H1 (cell line): Measurements from ENCODE around the gene ELMO1. TPM values are rescaled to one million over a fixed set of nuclear protein-coding genes. Genes with fewer than 3 reads are reported as not detected.

ENCODE experiments used
- CHD2 ChIP-seq: IDR thresholded peaks from 2 replicates; pipeline ENCODE4 v1.6.1; 2012; ENCODE audit warnings: low read length, improper control_type of control experiment
- CTCF ChIP-seq, 3 experiments: IDR thresholded peaks; 1 replicate in 2 of 3; 2 replicates in 1 of 3; pipeline versions ENCODE4 v1.5.1 to v1.6.1; 2011; ENCODE audit warnings: low read length in 3 of 3, mild to moderate bottlenecking in 3 of 3, inconsistent platforms in 2 of 3, low read depth in 1 of 3, moderate library complexity in 1 of 3; ENCODE audit not compliant: insufficient read depth in 1 of 3; ENCODE audit errors: control extremely low read depth in 1 of 3
- JUND ChIP-seq: IDR thresholded peaks from 2 replicates; pipeline ENCODE4 v1.6.1; 2011; ENCODE audit warnings: mild to moderate bottlenecking, improper control_type of control experiment, low read length
- KDM4A ChIP-seq: IDR thresholded peaks from one replicate; pipeline ENCODE4 v1.7.1; 2012; ENCODE audit warnings: low read depth, mild to moderate bottlenecking, moderate library complexity, low read length, inconsistent platforms; ENCODE audit not compliant: severe bottlenecking
- POLR2AphosphoS5 ChIP-seq: IDR thresholded peaks from 2 replicates; pipeline ENCODE4 v1.6.1; 2011; ENCODE audit warnings: low read depth, low read length
- RAD21 ChIP-seq, 2 experiments: IDR thresholded peaks in 1 of 2; conservative IDR thresholded peaks in 1 of 2; 2 replicates each; pipeline ENCODE4 v1.6.1; 2011; ENCODE audit warnings: low read depth in 2 of 2, low read length in 2 of 2, improper control_type of control experiment in 1 of 2, inconsistent platforms in 1 of 2, mild to moderate bottlenecking in 1 of 2, moderate library complexity in 1 of 2
- RFX5 ChIP-seq: IDR thresholded peaks from 2 replicates; pipeline ENCODE4 v1.6.1; 2011; ENCODE audit warnings: low read depth, low read length, improper control_type of control experiment, borderline replicate concordance
- SRF ChIP-seq: IDR thresholded peaks from 2 replicates; pipeline ENCODE4 v1.6.1; 2011; ENCODE audit warnings: mild to moderate bottlenecking, low read depth, low read length, moderate library complexity
- polyA plus RNA-seq, 7 experiments: library from polyadenylated mRNA; depleted of rRNA in 3 of 7; stranded (reverse) in 5 of 7; unstranded in 2 of 7; fragments of >200 nt in 5 of 7; fragments of 200-250 nt in 2 of 7; gene quantifications; 1 replicate in 5 of 7; 2 replicates in 1 of 7; 4 replicates in 1 of 7; pipeline versions ENCODE4 v1.2.1 to v1.2.3, GENCODE V29; 2011 to 2013; ENCODE audit warnings: missing spikeins in 2 of 7, mixed read lengths in 2 of 7
- total RNA-seq: library from RNA; stranded (reverse); fragmentation: NEBNext Ultra II Directional; extraction: Animal tissue kit (Norgen Biotek cat#: 25700); gene quantifications from 2 replicates; pipeline ENCODE4 v1.2.1, GENCODE V29; 2021
- TF ChIP-seq, protein P1 (sequence below): fragments of 300-600 bp; sonication (generic); IDR thresholded peaks from 2 replicates; pipeline ENCODE4 v1.7.1; 2012; ENCODE audit warnings: low read length, moderate library complexity, mild to moderate bottlenecking, inconsistent platforms; ENCODE audit not compliant: insufficient replicate concordance

The ELMO1 gene
- total and polyA plus RNA-seq, 2 of the 8 experiments (the other 6 are each of a cell fraction or from before 2014, with no cell fraction given) = 18.4 to 21.0 TPM

DNA sequence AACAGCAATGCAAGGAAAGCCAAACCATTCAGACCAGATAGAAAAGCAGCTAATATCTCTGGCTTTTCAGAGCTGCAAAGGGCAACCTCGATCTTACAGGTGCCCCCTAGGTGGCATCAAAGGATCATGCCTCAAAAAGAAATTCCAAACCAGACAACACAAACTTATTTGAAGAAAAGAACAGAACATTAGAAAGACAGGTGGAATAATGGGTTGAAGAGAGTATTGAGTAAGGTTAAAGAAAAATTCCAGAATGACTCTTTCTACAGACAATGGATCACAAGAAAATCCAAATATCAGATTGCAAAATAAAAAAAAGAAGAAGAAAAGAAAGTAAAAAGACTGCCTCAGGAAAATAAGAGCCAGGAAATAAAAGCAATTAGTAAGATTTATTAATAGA is 213.7 kb downstream of the ELMO1 start (continued):
- TF ChIP-seq, protein P1, sequence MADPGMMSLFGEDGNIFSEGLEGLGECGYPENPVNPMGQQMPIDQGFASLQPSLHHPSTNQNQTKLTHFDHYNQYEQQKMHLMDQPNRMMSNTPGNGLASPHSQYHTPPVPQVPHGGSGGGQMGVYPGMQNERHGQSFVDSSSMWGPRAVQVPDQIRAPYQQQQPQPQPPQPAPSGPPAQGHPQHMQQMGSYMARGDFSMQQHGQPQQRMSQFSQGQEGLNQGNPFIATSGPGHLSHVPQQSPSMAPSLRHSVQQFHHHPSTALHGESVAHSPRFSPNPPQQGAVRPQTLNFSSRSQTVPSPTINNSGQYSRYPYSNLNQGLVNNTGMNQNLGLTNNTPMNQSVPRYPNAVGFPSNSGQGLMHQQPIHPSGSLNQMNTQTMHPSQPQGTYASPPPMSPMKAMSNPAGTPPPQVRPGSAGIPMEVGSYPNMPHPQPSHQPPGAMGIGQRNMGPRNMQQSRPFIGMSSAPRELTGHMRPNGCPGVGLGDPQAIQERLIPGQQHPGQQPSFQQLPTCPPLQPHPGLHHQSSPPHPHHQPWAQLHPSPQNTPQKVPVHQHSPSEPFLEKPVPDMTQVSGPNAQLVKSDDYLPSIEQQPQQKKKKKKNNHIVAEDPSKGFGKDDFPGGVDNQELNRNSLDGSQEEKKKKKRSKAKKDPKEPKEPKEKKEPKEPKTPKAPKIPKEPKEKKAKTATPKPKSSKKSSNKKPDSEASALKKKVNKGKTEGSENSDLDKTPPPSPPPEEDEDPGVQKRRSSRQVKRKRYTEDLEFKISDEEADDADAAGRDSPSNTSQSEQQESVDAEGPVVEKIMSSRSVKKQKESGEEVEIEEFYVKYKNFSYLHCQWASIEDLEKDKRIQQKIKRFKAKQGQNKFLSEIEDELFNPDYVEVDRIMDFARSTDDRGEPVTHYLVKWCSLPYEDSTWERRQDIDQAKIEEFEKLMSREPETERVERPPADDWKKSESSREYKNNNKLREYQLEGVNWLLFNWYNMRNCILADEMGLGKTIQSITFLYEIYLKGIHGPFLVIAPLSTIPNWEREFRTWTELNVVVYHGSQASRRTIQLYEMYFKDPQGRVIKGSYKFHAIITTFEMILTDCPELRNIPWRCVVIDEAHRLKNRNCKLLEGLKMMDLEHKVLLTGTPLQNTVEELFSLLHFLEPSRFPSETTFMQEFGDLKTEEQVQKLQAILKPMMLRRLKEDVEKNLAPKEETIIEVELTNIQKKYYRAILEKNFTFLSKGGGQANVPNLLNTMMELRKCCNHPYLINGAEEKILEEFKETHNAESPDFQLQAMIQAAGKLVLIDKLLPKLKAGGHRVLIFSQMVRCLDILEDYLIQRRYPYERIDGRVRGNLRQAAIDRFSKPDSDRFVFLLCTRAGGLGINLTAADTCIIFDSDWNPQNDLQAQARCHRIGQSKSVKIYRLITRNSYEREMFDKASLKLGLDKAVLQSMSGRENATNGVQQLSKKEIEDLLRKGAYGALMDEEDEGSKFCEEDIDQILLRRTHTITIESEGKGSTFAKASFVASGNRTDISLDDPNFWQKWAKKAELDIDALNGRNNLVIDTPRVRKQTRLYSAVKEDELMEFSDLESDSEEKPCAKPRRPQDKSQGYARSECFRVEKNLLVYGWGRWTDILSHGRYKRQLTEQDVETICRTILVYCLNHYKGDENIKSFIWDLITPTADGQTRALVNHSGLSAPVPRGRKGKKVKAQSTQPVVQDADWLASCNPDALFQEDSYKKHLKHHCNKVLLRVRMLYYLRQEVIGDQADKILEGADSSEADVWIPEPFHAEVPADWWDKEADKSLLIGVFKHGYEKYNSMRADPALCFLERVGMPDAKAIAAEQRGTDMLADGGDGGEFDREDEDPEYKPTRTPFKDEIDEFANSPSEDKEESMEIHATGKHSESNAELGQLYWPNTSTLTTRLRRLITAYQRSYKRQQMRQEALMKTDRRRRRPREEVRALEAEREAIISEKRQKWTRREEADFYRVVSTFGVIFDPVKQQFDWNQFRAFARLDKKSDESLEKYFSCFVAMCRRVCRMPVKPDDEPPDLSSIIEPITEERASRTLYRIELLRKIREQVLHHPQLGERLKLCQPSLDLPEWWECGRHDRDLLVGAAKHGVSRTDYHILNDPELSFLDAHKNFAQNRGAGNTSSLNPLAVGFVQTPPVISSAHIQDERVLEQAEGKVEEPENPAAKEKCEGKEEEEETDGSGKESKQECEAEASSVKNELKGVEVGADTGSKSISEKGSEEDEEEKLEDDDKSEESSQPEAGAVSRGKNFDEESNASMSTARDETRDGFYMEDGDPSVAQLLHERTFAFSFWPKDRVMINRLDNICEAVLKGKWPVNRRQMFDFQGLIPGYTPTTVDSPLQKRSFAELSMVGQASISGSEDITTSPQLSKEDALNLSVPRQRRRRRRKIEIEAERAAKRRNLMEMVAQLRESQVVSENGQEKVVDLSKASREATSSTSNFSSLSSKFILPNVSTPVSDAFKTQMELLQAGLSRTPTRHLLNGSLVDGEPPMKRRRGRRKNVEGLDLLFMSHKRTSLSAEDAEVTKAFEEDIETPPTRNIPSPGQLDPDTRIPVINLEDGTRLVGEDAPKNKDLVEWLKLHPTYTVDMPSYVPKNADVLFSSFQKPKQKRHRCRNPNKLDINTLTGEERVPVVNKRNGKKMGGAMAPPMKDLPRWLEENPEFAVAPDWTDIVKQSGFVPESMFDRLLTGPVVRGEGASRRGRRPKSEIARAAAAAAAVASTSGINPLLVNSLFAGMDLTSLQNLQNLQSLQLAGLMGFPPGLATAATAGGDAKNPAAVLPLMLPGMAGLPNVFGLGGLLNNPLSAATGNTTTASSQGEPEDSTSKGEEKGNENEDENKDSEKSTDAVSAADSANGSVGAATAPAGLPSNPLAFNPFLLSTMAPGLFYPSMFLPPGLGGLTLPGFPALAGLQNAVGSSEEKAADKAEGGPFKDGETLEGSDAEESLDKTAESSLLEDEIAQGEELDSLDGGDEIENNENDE = no peak
- TF ChIP-seq JUND (no peak), KDM4A (no peak), SRF (no peak), CHD2 (no peak), RAD21 (IDR thresholded peaks at IDR 0.05 in 1 of 2, conservative IDR thresholded peaks at IDR 0.05 in 1 of 2; ENCODE audit: low read depth in 2 of 2, low read length in 2 of 2) (peak; percentile 90 to 92), RFX5 (no peak), CTCF (IDR thresholded peaks at IDR 0.05; ENCODE audit: control extremely low read depth in 1 of 3, insufficient read depth in 1 of 3, low read depth in 1 of 3, low read length in 3 of 3) (peak in 2 of 3 experiments; percentile 64 to 73; a peak in 3 of 4 replicates), POLR2AphosphoS5 (no peak)
